GM21825 (cell line): ENCODE results near the gene TRAPPC6A.

Experiments
- ATAC-seq: cut with Tn5 transposase; IDR thresholded peaks from one replicate; pipeline ENCODE4 v1.9.1; 2021; ENCODE audit warnings: mild to moderate bottlenecking, moderate library complexity; ENCODE audit not compliant: unreplicated experiment

The TRAPPC6A gene

GRCh38 chr19:45163751-45164460, 14.1 kb downstream of the TRAPPC6A start:
- ATAC-seq, result no peak

- ATAC-seq, result no peak
Observed at GRCh38 chr19:45163156-45163555, 14.9 kb downstream of the TRAPPC6A start.

- ATAC-seq, result no peak
Observed at GRCh38 chr19:45162608-45163143, 15.4 kb downstream of the TRAPPC6A start.

- no peak for ATAC-seq
Observed at GRCh38 chr19:45161738-45162607, 16.1 kb downstream of the TRAPPC6A start.

- ATAC-seq, result no peak
Observed at GRCh38 chr19:45160870-45161737, 16.9 kb downstream of the TRAPPC6A start, which contains the start of gene NKPD1. Gene NKPD1, minus strand, starts transcription at chr19:45160982. Its CDS starts 832 bp downstream, at chr19:45160150.

- ATAC-seq, result no peak
Observed at GRCh38 chr19:45159971-45160324, 18.1 kb downstream of the TRAPPC6A start.

- ATAC-seq, result no peak
Observed at GRCh38 chr19:45159210-45159970, 18.6 kb downstream of the TRAPPC6A start.

- no peak for ATAC-seq
Observed at GRCh38 chr19:45158503-45159209, 19.4 kb downstream of the TRAPPC6A start.

GRCh38 chr19:45156751-45157150, 21.3 kb downstream of the TRAPPC6A start:
- no peak for ATAC-seq

GRCh38 chr19:45156011-45156630, 21.9 kb downstream of the TRAPPC6A start:
- no peak for ATAC-seq

- no peak for ATAC-seq
Observed at GRCh38 chr19:45154064-45154827, 23.8 kb downstream of the TRAPPC6A start.

- no peak for ATAC-seq
Observed at GRCh38 chr19:45153339-45154063, 24.5 kb downstream of the TRAPPC6A start.

- no peak for ATAC-seq
Observed at GRCh38 chr19:45152504-45153338, 25.3 kb downstream of the TRAPPC6A start.

GRCh38 chr19:45151821-45152503, 26.1 kb downstream of the TRAPPC6A start:
- ATAC-seq, result no peak

- ATAC-seq, result no peak
Observed at GRCh38 chr19:45151320-45151719, 26.7 kb downstream of the TRAPPC6A start.

GRCh38 chr19:45150751-45151281, 27.2 kb downstream of the TRAPPC6A start:
- ATAC-seq, result no peak
